ENCODE results near the gene NAT16.
"Not testable (repeated sequence)": the region's sequence is repeated elsewhere in the genome, so short reads cannot be mapped to it uniquely, and the experiment has no call there.

NAT16 gene

GRCh38 chr7:101125989-101126650 lies 54.0 kb downstream of the NAT16 start:
- DNase-seq = no peak

GRCh38 chr7:101124376-101125056 lies 55.6 kb downstream of the NAT16 start:
- no peak for DNase-seq

GRCh38 chr7:101123703-101124068 lies 56.4 kb downstream of the NAT16 start:
- no peak for DNase-seq

GRCh38 chr7:101122933-101123702 lies 57.0 kb downstream of the NAT16 start:
- DNase-seq = no peak

- no peak for DNase-seq
These were observed 57.8 kb downstream of the NAT16 start for GRCh38 chr7:101121991-101122932.

GRCh38 chr7:101121631-101121990 lies 58.5 kb downstream of the NAT16 start:
- DNase-seq = not testable (repeated sequence)
